ENCODE measurements around the gene CA10. TPM values are rescaled to one million over a fixed set of nuclear protein-coding genes. Genes with fewer than 3 reads are reported as not detected.

The CA10 gene
- total RNA-seq, 1 donor from 2014 or later, result 5.0 TPM

GRCh38 chr17:52145476-52145875, 13.0 kb downstream of the CA10 start:
- no peak for DNase-seq

- no peak for DNase-seq
These were observed 15.0 kb downstream of the CA10 start for GRCh38 chr17:52143542-52143941.

GRCh38 chr17:52140601-52141000, 17.9 kb downstream of the CA10 start:
- DNase-seq, result no peak

GRCh38 chr17:52138752-52139151, 19.8 kb downstream of the CA10 start:
- no peak for DNase-seq

- DNase-seq, result no peak
These were observed 20.2 kb downstream of the CA10 start for GRCh38 chr17:52138350-52138749.

- no peak for DNase-seq
These were observed 22.3 kb downstream of the CA10 start for GRCh38 chr17:52136166-52136565.

- DNase-seq, result no peak
These were observed 23.9 kb downstream of the CA10 start for GRCh38 chr17:52134641-52135040.

GRCh38 chr17:52128721-52129120, 29.8 kb downstream of the CA10 start:
- DNase-seq, result no peak

GRCh38 chr17:52124993-52125392, 33.5 kb downstream of the CA10 start:
- DNase-seq, result no peak

- DNase-seq, result no peak
These were observed 34.0 kb downstream of the CA10 start for GRCh38 chr17:52124561-52124960.

- DNase-seq, result no peak
These were observed 38.0 kb downstream of the CA10 start for GRCh38 chr17:52120465-52120864.

GRCh38 chr17:52110923-52111581, 47.5 kb downstream of the CA10 start:
- DNase-seq, result no peak

GRCh38 chr17:52106638-52107261, 51.8 kb downstream of the CA10 start:
- DNase-seq, result peak; percentile 5

- no peak for DNase-seq
These were observed 52.4 kb downstream of the CA10 start for GRCh38 chr17:52106072-52106471.

GRCh38 chr17:52105591-52105990, 52.9 kb downstream of the CA10 start:
- DNase-seq, result no peak

- no peak for DNase-seq
These were observed 62.5 kb downstream of the CA10 start for GRCh38 chr17:52096056-52096455.

GRCh38 chr17:52084176-52084575, 74.3 kb downstream of the CA10 start:
- no peak for DNase-seq

GRCh38 chr17:52079496-52079895, 79.0 kb downstream of the CA10 start:
- DNase-seq, result no peak

GRCh38 chr17:52071712-52072111, 86.8 kb downstream of the CA10 start:
- no peak for DNase-seq

- no peak for DNase-seq
These were observed 93.7 kb downstream of the CA10 start for GRCh38 chr17:52064791-52065211.

- DNase-seq, result no peak
These were observed 109.0 kb downstream of the CA10 start for GRCh38 chr17:52049496-52049895.

GRCh38 chr17:52049051-52049450, 109.5 kb downstream of the CA10 start:
- DNase-seq, result no peak

GRCh38 chr17:52048137-52048898, 110.2 kb downstream of the CA10 start:
- DNase-seq, result no peak

GRCh38 chr17:52047086-52047485, 111.4 kb downstream of the CA10 start:
- DNase-seq, result no peak

Data from occipital lobe (tissue), 2 donors.